HG03097 (cell line): ENCODE data around the gene SLC7A9.

ENCODE experiments used
- ATAC-seq: cut with Tn5 transposase; IDR thresholded peaks from one replicate; pipeline ENCODE4 v1.9.1; 2021; ENCODE audit not compliant: unreplicated experiment, low FRiP score

Gene SLC7A9

DNA sequence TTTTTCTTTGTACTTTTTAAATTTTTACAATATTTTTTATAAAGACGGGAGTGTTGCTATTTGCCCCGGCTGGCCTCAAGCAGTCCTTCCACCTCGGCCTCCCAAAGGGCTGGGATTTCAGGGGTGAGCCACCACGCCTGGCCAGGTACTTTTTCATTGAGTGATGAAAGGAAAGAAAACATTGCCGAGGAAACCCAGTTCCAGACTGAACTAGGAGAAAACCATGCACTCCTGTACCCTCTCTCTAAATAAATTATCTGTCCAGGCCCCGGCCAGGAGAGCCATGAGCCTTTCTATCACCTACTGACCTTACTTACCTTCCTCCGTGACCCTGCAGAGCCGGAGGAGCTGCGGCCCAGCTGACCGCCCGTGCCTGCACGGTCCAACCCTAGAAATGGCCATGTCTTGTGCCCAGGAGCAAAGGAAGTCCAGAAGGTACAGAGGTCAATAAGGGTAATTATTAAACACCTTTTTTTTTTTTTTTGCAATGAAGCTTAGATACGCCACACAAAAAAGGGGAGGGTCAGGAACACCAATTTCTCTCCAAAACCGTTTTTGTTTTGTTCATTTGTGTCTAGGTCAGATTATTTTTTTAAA, at the start of gene SLC7A9:
Gene SLC7A9 (minus strand): TSS at position 399 of the 597 bp plus-strand sequence. CDS start 1,233 bp downstream, outside the sequence.
- ATAC-seq = no peak

DNA sequence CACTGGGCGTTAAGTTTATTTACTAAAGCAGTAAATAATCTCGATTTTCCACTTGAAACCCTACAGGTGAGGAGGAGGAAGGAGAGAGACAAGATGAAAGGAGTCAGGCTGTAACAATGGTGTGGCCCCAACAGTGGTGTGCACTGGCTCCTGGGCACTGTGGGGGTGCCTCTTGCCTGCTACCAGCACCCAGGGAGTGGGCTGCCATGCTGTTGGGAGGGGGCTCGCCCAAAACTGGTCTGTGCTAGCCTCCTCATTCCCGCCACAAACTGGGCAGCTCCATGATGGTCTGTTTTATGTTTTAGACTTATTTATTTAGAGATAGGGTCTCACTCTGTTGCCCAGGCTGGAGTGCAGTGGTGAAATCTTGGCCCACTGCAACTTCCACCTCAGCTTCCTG, 49.8 kb upstream of the SLC7A9 start:
- ATAC-seq = no peak

DNA sequence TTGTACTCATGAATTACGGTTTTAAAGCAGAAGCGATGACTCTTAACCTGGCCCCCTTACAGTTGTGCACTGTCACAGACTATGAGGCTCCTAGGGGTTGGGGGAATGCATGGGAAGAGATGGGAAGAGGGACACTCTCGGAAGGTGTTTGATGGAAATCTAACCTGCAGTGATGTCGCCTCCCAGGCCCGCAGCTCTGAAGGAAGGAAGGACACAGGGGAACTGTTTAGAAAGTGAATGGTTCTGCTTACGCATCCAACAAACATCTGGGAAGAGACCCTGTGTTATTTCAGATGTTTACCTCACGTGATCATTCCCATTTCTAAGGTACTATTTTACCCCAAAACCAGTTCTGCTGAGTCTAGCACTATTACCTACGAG, 48.0 kb upstream of the SLC7A9 start:
- ATAC-seq = no peak

DNA sequence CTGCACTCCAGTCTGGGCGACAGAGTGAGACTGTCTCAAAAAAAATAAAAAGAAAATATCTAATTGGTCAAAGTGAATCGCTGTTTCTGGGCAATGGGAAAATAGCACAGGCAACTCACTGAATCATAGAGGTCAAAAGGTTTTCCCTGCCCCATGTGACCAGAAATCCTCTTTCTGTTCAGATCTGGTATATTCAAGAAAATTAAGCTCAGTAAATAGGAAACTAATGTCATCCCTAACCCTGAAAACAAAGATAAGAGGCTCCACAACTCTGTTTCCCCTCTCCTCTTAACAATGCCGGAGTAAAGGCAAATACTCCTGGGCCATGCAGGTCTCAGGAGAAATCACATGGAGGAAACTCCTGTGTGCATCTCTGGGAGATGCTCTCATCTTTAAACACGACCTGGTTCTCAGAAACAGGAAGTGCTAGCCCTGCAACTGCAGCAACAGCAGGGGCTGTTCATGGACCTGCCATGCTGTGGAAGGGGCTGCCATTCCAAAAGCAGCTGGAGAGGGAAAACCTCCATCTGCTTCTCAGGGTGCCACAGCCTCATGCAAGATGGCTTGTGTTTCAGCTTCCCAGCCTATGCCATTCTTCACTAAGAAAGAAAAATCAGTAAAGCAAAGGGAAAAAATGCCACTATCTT, 47.5 kb upstream of the SLC7A9 start:
- ATAC-seq = no peak

DNA sequence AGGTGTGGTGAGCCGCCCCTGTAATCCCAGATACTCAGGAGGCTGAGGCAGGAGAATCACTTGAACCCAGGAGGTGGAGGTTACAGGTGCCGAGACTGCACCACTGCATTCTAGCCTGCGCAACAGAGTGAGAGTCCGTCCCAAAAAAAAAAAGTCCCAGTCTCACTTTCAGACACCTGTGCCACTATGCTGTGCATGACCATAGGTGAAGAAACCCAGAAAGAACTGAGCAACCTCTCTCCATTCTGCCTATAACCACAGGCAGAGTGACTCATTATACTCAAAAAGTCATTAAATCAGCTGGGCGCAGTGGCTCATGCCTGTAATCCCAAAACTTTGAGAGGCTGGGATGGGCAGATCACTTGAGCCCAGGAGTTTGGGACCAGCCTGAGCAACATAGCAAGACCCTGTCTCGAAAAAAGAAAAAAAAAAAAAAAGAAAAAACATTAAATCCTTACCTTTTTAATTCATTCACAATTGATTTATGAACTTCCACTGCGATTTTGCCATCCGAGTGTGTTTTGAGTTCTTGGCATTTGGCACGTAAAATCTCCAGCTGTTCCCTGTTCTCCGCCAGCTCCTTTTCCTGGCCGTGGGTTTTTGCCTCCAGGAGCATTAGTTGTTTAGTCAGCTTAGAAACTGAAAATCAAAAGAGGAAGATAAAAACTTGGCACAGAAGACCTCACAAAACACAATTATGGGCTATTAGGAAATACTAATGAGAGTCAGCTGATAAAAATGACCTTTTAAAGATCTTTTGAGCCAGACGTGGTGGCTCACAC, 45.5 kb upstream of the SLC7A9 start:
- no peak for ATAC-seq

DNA sequence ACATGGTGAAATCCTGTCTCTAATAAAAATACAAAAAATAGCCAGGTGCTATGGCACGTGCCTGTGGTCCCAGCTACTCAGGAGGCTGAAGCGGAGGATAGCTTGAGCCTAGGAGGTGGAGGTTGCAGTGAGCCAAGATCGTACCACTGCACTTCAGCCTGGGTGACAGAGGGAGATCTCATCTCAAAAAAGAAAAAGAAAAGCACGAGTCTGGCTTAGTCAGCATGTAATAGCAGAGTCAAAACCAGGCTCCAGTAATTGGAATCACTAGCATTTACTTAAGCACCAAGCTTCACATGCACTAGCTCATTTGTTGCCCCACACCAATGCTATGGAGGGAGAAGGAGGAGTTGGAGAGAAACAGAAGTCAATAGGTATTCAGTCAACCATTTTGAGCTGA, 41.9 kb upstream of the SLC7A9 start:
- no peak for ATAC-seq

DNA sequence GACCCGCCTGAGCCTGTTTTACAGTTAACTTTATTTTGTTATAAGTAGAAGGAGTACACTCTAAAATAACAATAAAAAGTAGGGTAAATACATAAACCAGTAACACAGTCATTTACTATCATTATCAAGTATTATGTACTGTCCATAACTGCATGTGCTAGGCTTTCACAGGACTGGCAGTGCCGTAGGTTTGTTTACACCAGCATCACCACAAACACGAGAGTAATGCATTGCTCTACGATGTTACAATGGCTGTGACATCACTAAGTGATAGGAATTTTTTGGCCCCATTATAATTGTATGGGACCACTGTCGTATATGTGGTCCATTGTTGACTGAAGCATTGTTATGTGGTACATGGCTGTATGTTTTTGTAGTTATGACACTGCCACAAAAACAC, 41.3 kb upstream of the SLC7A9 start:
- no peak for ATAC-seq

DNA sequence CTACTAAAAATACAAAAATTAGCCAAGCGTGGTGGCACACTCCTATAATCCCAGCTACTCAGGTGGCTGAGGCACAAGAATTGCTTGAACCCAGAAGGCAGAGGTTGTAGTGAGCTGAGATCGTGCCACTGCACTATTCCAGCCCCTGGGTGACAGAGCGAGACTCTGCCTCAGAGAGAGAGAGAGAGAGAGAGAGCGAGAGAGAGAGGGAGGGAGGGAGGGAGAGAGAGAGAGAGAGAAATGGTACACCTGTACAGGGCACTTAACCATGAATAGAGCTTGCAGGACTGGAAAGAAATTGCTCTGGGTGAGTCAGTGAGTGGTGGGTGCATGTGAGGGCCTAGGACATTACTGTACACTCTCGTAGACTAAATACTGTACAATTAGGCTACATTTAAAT, 40.5 kb upstream of the SLC7A9 start:
- ATAC-seq = no peak

DNA sequence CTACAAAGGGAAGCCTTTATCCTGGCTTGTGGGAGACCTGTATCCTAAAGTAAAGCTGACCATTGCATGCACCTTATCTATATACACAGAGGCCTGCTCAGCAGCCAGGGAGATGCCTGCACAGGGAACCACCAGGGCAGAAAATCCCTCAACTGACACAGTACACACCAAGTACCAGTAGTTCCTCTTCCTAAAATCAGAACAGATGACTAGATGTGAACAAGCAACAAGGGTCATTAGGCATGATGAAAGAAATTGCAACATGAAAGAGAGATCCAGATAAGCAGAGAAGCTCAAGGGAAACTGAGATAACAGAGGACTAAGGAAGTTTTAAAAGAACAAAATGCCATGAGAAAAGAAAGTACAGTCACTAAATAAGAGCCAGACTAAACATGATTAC, 39.7 kb upstream of the SLC7A9 start:
- no peak for ATAC-seq

DNA sequence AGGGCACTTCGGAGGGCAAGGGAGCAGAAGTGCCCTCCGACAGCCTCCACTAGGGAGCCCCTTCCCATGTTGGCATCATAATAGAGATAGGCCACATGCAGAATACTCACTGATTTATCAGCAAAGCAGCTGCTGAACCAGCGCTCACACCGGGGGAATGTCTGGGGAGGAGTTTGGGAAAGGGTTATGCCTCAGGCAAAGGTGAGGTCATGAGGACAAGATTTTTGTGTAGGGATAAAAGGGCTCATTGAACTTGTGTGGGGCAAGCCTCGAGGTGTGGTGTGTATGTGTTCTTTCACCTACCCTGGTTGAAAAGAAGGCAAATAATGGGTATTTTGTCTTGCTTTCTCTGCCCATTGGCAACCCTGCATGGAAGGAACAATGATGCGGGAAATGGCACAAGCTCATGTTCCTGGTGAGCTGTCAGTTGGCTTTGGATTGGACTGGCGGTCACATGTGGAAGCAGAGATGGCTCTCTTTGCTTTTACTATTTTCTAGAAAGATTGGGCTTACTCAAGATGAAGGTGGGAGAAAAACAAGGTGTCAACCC, 39.1 kb upstream of the SLC7A9 start:
- no peak for ATAC-seq

DNA sequence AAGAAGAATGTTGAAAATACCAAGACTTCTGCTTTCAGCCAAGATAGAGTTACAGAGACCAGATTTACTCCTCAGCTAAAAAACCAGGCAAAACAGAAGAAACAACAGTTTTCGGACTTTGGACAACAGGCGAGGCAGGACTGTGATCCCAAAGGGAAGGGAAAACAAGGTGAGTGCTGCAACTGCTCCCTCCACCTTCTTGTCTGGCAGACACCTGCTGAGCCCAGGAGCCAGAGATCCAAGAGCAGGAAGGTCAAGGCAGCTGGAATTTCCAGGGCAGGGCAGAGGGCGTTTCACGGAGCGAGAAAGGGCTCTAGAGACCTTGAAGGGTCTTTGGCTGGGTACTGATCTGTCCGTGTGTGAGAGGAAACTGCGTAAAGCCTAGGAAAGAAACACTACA, 32.9 kb upstream of the SLC7A9 start:
- no peak for ATAC-seq

DNA sequence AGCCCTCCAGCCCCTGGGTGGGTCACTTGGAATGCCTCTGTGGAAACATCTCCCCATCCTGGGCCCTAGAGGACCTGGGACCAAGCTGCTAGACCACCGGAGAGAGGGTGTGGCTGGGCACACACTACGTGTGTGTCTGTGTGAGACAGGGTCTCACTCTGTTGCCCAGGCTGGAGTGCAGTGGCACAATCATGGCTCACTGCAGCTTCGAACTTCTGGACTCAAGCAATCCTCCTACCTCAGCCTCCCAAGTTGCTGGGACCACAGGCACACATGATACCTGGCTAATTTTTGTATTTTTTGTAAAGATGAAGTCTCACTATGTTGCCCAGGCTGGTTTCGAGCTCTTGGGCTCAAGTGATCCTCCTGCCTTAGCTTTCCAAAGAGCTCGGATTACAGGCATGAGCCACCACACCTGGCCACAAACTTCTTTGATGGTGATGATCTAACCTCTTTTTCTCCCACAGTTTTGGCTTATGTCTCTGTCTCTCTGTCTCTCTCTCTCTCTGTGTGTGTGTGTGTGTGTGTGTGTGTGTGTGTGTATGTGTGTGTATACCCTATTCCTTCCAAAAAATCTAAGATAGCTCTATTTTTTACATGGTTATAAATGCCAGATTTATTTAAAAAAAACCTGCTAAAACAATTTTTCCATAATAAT, 32.1 kb upstream of the SLC7A9 start:
- no peak for ATAC-seq

DNA sequence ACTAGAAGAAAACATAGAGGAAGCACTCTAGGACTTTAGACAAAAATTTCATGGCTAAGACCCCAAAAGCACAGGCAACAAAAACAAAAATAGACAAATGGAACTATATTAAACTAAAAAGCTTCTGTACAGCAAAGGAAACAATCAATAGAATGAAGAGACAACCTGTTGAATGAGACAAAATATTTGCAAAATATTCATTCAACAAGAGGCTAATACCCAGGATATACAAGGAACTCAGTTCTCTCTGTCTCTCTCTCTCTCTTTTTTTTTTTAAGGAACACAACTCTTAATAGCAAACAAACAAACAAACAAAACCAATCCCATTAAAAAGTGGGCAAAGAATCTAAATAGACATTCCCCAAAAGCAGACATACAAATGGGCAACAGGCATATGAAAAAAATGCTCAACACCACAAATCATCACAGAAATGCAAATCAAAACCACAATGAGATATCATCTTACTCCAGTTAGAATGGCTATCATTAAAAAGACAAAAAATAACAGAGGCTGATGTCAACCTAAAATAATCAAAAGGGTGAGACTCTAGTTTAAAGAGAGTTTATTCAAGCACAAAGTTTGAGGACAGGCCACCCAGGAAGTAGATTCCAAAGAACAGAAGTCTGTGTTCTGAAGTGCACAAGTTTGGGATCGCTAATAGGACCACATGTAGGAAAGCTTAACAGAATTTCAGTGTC, 27.1 kb upstream of the SLC7A9 start:
- no peak for ATAC-seq

DNA sequence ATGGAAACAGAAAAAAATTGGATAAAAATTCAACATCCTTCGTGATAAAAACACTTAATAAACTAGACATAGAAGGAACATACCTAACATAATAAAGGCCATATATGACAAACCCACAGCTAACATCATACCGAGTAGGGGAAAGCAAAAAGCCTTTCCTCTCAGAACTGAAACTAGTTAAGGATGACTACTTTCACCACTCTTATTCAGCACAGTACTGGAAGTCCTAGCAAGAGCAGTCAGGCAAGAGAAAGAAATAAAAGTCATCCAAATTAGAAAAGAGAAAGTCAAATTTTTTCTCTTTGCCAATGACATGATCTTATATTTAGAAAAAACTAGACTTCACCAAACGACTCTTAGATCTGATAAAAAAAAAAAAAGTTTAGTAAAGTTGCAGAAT, 25.8 kb upstream of the SLC7A9 start:
- ATAC-seq = no peak

DNA sequence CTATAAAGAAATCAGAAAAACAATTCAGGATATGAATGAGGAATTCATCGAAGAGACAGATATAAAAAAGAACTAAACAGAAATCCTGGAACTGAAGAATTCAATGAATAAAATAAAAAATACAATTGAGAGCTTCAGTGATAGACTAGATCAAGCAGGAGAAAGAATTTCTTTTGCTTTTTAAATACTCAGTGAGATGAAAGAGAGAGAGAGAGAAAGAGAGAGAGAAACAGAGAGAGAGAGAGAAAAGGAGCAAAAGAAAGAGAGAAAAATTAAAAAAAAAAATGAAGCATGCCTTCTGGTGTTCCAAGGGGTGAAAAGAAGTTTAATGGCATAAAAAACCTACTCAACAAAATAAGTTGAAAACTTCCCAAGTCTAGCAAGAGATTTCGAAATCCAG, 22.0 kb upstream of the SLC7A9 start:
- ATAC-seq = no peak

DNA sequence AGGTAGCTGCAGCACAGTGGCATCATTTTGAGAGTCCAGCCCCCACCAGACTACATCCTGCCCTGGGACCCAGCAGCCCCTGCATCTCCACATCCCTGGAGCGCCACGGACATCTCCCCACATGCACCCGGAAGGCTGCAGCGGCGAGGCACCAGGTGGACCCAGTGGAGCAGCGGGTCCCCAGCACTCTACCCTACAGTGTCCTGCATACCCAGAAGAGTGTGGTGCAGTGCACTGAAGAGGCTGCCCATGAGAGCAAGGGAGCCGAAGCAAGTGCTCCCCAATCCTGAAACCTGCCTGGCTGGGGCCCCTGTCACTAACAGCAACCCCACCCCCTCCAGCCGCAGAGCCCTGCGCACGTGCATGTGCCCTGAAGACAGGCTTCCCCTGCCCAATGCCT, 21.3 kb upstream of the SLC7A9 start:
- no peak for ATAC-seq

DNA sequence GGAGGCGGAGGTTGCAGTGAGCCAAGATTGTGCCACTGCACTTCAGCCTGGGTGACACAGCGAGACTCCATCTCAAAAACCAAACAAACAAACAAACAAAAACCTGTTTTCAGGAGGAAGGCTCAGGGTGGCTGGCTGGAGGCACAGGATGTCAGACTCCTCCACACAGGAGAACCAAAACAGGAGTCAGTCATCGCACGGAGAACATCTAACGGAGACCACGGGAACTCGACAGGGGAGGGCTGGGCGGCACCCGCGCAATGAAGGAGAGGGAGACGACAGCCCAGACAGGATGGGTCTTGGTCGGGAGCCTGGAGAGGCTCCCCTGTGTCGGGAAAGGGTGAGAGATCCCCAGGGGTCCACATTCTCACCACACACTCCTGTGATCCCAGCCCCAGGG, 20.8 kb upstream of the SLC7A9 start:
- ATAC-seq = no peak

DNA sequence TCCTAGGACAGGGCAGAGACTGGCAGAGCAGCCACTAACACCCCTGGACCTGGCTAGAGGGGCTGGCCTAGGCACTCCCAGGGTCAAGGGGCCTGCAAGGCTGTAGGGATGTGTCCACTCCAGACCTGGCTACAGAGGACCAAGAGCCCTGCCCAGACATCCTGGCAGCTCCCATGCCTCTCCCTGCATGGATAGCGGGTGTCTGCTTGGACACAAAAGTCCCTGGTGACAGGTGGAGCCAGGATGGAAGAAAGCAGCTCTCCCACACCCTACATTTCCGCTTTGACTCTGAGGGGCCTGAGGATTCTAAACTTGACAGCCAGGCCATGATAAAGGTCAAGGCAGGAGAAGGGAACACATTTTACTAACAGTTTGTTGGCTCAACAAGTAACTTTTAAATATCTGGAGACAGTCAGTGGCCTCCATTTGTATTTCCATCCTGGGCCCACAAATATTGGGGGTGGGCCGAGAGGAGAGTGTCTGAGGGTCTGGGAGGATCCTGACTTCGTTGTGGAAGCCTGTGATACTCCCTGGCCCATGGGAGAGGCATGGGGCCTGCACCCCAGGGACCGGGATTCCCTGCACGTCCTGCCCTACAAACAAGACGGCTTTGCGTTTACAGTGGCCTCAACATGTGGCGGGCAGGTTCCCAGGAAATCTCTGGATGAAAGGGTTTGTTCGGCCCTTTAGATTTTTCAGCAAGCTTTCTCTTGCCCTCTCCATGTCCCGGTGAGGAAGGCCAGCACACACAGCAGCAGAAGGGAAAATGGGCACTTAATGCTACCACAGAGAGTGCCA, 19.8 kb upstream of the SLC7A9 start:
- no peak for ATAC-seq

DNA sequence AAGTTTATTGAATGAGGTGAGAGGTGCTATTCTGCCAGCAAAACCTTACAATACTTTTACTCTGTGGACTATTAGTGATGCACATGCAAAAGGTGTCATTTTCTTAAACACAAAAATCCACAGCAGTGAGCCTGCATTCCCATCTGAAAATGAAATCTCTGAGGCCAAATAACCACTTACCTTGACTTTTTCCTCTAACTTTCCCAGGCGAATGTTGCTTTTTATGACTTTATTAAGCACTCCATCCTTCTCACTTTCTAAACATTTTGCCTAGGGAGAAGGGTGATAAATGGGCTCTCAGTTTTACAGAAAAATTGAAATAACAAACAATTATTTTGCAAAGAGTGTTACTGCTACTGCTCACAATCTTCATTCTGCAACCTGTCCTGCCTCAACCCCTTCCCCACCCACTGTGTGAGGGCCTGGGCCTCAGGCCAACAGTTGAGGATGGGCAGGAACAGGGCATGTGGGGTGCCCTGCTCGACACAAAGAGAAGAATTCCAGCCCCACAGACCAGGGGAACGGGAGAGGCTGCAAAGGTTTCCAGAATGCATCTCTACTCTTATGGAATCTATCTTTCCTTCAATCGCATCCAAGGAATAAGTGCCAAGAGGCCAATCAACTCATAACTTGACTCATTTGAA, 18.1 kb upstream of the SLC7A9 start:
- no peak for ATAC-seq
